WTC11 (cell line): Measurements from ENCODE around the gene ENOX2. TPM values are rescaled to one million over a fixed set of nuclear protein-coding genes. Genes with fewer than 3 reads are reported as not detected.

Experiments used
- ATAC-seq: fragments of 200-7000 bp; cut with Tn5 transposase; 2 replicates; pipeline ENCODE4 v1.10.0; 2021; ENCODE audit warnings: mild to moderate bottlenecking, moderate library complexity
- CTCF ChIA-PET: fragments of 300-600 bp; sonication (Branson Sonifier 250); formaldehyde crosslinking; loops from one replicate; lab custom pipeline; 2021; ENCODE audit warnings: antibody characterized with exemption; lab: Charles Lee
- POLR2A ChIA-PET: fragments of 350-600 bp; sonication (Branson Sonifier 250); formaldehyde crosslinking; loops from one replicate; lab custom pipeline; 2021; ENCODE audit warnings: antibody characterized with exemption; lab: Charles Lee
- DNase-seq: peaks from one replicate; pipeline ENCODE4 v3.0.0; 2021; ENCODE audit warnings: low spot score
- H3K27ac Mint-ChIP-seq: 2 replicates; pipeline ENCODE4 v1.8.0; 2021; ENCODE audit warnings: mixed read lengths
- H3K27me3 Mint-ChIP-seq: 2 replicates; pipeline ENCODE4 v1.8.0; 2021; ENCODE audit warnings: low read depth, mild to moderate bottlenecking, moderate library complexity, mixed read lengths
- H3K36me3 Mint-ChIP-seq: 2 replicates; pipeline ENCODE4 v1.8.0; 2021; ENCODE audit warnings: mixed read lengths
- H3K4me1 Mint-ChIP-seq: 2 replicates; pipeline ENCODE4 v1.8.0; 2022; ENCODE audit warnings: mixed read lengths
- H3K4me3 Mint-ChIP-seq: 2 replicates; pipeline ENCODE4 v1.8.0; 2021; ENCODE audit warnings: mild to moderate bottlenecking, moderate library complexity, mixed read lengths
- H3K9me3 Mint-ChIP-seq: 2 replicates; pipeline ENCODE4 v1.8.0; 2021; ENCODE audit warnings: mixed read lengths
- ARID4B ChIP-seq: sonication (generic); formaldehyde crosslinking; IDR thresholded peaks from 2 replicates; pipeline ENCODE4 v1.8.0; 2023; ENCODE audit warnings: missing genetic modification reagents, mild to moderate bottlenecking, borderline replicate concordance
- CDX4 ChIP-seq: fragments of 250-450 bp; sonication (Bioruptor Pico); IDR thresholded peaks from 2 replicates; pipeline ENCODE4 v1.9.0; 2021; ENCODE audit warnings: moderate library complexity, mild to moderate bottlenecking, inconsistent platforms, borderline replicate concordance
- CREB1 ChIP-seq: sonication (generic); formaldehyde crosslinking; IDR thresholded peaks from 2 replicates; pipeline ENCODE4 v1.8.0; 2023; ENCODE audit warnings: mild to moderate bottlenecking, missing genetic modification reagents
- E2F1 ChIP-seq: sonication (generic); formaldehyde crosslinking; IDR thresholded peaks from 2 replicates; pipeline ENCODE4 v1.8.0; 2022; ENCODE audit warnings: mild to moderate bottlenecking, missing genetic modification reagents
- E2F4 ChIP-seq: sonication (generic); formaldehyde crosslinking; IDR thresholded peaks from 2 replicates; pipeline ENCODE4 v1.8.1; 2022; ENCODE audit warnings: low read depth, mild to moderate bottlenecking, moderate library complexity, missing genetic modification reagents, borderline replicate concordance
- EMX1 ChIP-seq: fragments of 250-450 bp; sonication (Bioruptor Pico); IDR thresholded peaks from 2 replicates; pipeline ENCODE4 v1.8.0; 2021; ENCODE audit warnings: mild to moderate bottlenecking
- FOXJ3 ChIP-seq: sonication (generic); formaldehyde crosslinking; IDR thresholded peaks from 2 replicates; pipeline ENCODE4 v1.9.0; 2021; ENCODE audit warnings: missing genetic modification reagents, mild to moderate bottlenecking, borderline replicate concordance
- FOXP1 ChIP-seq: sonication (generic); formaldehyde crosslinking; IDR thresholded peaks from 2 replicates; pipeline ENCODE4 v1.8.0; 2022; ENCODE audit warnings: missing genetic modification reagents, mild to moderate bottlenecking, moderate library complexity, borderline replicate concordance
- GRHL2 ChIP-seq: fragments of 250-450 bp; sonication (Bioruptor Pico); IDR thresholded peaks from 2 replicates; pipeline ENCODE4 v1.8.0; 2022; ENCODE audit warnings: mild to moderate bottlenecking, moderate library complexity; ENCODE audit not compliant: insufficient replicate concordance, severe bottlenecking
- GTF2I ChIP-seq: fragments of 250-450 bp; sonication (Bioruptor Pico); conservative IDR thresholded peaks from 2 replicates; pipeline ENCODE4 v1.4.0; 2021; ENCODE audit warnings: mild to moderate bottlenecking
- HMGXB4 ChIP-seq: sonication (generic); formaldehyde crosslinking; IDR thresholded peaks from 2 replicates; pipeline ENCODE4 v1.8.1; 2023; ENCODE audit warnings: mild to moderate bottlenecking, moderate library complexity, missing genetic modification reagents
- NFYB ChIP-seq: sonication (generic); formaldehyde crosslinking; conservative IDR thresholded peaks from 2 replicates; pipeline ENCODE4 v1.8.0; 2022; ENCODE audit warnings: low read depth, missing genetic modification reagents
- NR1H2 ChIP-seq: sonication (generic); formaldehyde crosslinking; IDR thresholded peaks from 2 replicates; pipeline ENCODE4 v1.9.0; 2021; ENCODE audit warnings: mild to moderate bottlenecking, moderate library complexity, missing genetic modification reagents
- SMAD3 ChIP-seq: sonication (generic); formaldehyde crosslinking; IDR thresholded peaks from 2 replicates; pipeline ENCODE4 v1.8.0; 2022; ENCODE audit warnings: missing genetic modification reagents, mild to moderate bottlenecking, borderline replicate concordance
- SMAD4 ChIP-seq: sonication (generic); formaldehyde crosslinking; IDR thresholded peaks from 2 replicates; pipeline ENCODE4 v1.8.0; 2022; ENCODE audit warnings: mild to moderate bottlenecking, missing genetic modification reagents
- TCF7 ChIP-seq: sonication (generic); formaldehyde crosslinking; IDR thresholded peaks from 2 replicates; pipeline ENCODE4 v1.8.0; 2022; ENCODE audit warnings: mild to moderate bottlenecking, low read depth, missing genetic modification reagents, moderate library complexity
- ZNF138 ChIP-seq: sonication (generic); formaldehyde crosslinking; conservative IDR thresholded peaks from 2 replicates; pipeline ENCODE4 v1.8.1; 2022; ENCODE audit warnings: mild to moderate bottlenecking, moderate library complexity, missing genetic modification reagents
- ZNF232 ChIP-seq: sonication (generic); formaldehyde crosslinking; IDR thresholded peaks from 2 replicates; pipeline ENCODE4 v1.8.0; 2022; ENCODE audit warnings: mild to moderate bottlenecking, missing genetic modification reagents
- ZNF416 ChIP-seq: fragments of 250-450 bp; sonication (Bioruptor Pico); IDR thresholded peaks from 2 replicates; pipeline ENCODE4 v1.9.0; 2021; ENCODE audit warnings: mild to moderate bottlenecking, inconsistent platforms
- ZNF423 ChIP-seq: fragments of 250-450 bp; sonication (Bioruptor Pico); IDR thresholded peaks from 2 replicates; pipeline ENCODE4 v2.1.2; 2022; ENCODE audit warnings: mild to moderate bottlenecking, moderate library complexity
- ZNF671 ChIP-seq: fragments of 250-450 bp; sonication (Bioruptor Pico); IDR thresholded peaks from 2 replicates; pipeline ENCODE4 v1.8.0; 2021; ENCODE audit warnings: mild to moderate bottlenecking
- total RNA-seq: library from RNA; stranded (reverse); gene quantifications from 3 replicates; pipeline ENCODE4 v1.2.3, GENCODE V29; 2021

ENOX2 gene
- total RNA-seq, 1 experiment from 2014 or later, result 13.8 TPM

- ChIA-PET CTCF (no interaction called here), POLR2A (no interaction called here)
- Mint-ChIP-seq H3K27me3 (no peaks in the 10 kb centered on the region), H3K4me1 (peaks cover 38% of the 10 kb centered on the region), H3K36me3 (no peaks in the 10 kb centered on the region), H3K4me3 (no peak overlapping the region), H3K9me3 (no peaks in the 10 kb centered on the region), H3K27ac (no peak overlapping the region)
- TF ChIP-seq GRHL2 (CRISPR knock-in tag), result no peak
- TF ChIP-seq CDX4 (CRISPR knock-in tag), result no peak
- no peak for TF ChIP-seq NFYB (CRISPR knock-in tag)
- no peak for TF ChIP-seq E2F4 (CRISPR knock-in tag)
- TF ChIP-seq GTF2I, result no peak
- no peak for TF ChIP-seq ZNF416
- TF ChIP-seq FOXJ3 (CRISPR knock-in tag), result no peak
- no peak for TF ChIP-seq TCF7 (CRISPR knock-in tag)
- no peak for TF ChIP-seq E2F1 (CRISPR knock-in tag)
- TF ChIP-seq ZNF423 (CRISPR knock-in tag), result no peak
- TF ChIP-seq ZNF138 (CRISPR knock-in tag), result no peak
- TF ChIP-seq SMAD4, result no peak
- TF ChIP-seq CREB1, result no peak
- no peak for TF ChIP-seq EMX1 (CRISPR knock-in tag)
- TF ChIP-seq ZNF671 (CRISPR knock-in tag), result no peak
- ATAC-seq (peak; percentile 30; the same call in 1 of the 2 replicates), DNase-seq (no peak)
These were observed 277.6 kb downstream of the ENOX2 start for GRCh38 chrX:130625386-130625785.

- CTCF ChIA-PET, result interaction anchor here (0.7 kb wide), 1 partner anchor 293 kb away, joined by 4 read pairs; no protein-coding TSS in a partner anchor
- Mint-ChIP-seq H3K36me3 (no peaks in the 10 kb centered on the region), H3K9me3 (no peaks in the 10 kb centered on the region), H3K4me1 (peaks cover 27% of the 10 kb centered on the region), H3K27ac (no peak overlapping the region), H3K27me3 (no peaks in the 10 kb centered on the region), H3K4me3 (no peak overlapping the region)
- POLR2A ChIA-PET, result no interaction called here
- ATAC-seq, result no peak
- no peak for DNase-seq
- TF ChIP-seq SMAD3 (CRISPR knock-in tag) (no peak), ZNF232 (CRISPR knock-in tag) (no peak), NFYB (CRISPR knock-in tag) (no peak), NR1H2 (no peak), HMGXB4 (CRISPR knock-in tag) (no peak), CREB1 (no peak), FOXP1 (CRISPR knock-in tag) (no peak), E2F4 (CRISPR knock-in tag) (no peak), ARID4B (no peak), CDX4 (CRISPR knock-in tag) (no peak)
- TF ChIP-seq, all 79 proteins: peak for 0
These were observed 279.5 kb downstream of the ENOX2 start for GRCh38 chrX:130623518-130623917.
